ENCODE results near the gene CEL. TPM values are rescaled to one million over a fixed set of nuclear protein-coding genes. Genes with fewer than 3 reads are reported as not detected.

CEL gene
- total and polyA plus RNA-seq, 3 donors from 2014 or later: 2.1 to 2.6 (median 2.4) TPM

GRCh38 chr9:133113949-133114885 is 52.4 kb downstream of the CEL start:
- no peak overlapping the region for H3K4me3 ChIP-seq
- WGBS, 2 donors: 53 to 70% methylated on average over 7 to 20 of the region's 20 CpGs
- H3K27ac ChIP-seq: no peak overlapping the region
- no peaks in the 10 kb centered on the region for H3K9me3 ChIP-seq
- TF ChIP-seq POLR2A (IDR thresholded peaks at IDR 0.05) (no peak), CTCF (IDR thresholded peaks at IDR 0.05) (no peak)
- intact Hi-C loops (cut with DNase I; ENCODE audit: low total_unique reads): no loop called here
- no peaks in the 10 kb centered on the region for H3K27me3 ChIP-seq
- H3K36me3 ChIP-seq (ENCODE audit: low read depth, missing control alignments): no peaks in the 10 kb centered on the region
- H3K4me1 ChIP-seq: peaks cover 43% of the 10 kb centered on the region
- no peak for DNase-seq

- no peak for DNase-seq
- Histone ChIP-seq H3K27ac (no peak overlapping the region), H3K4me3 (no peak overlapping the region), H3K36me3 (ENCODE audit: low read depth, missing control alignments) (no peaks in the 10 kb centered on the region), H3K9me3 (no peaks in the 10 kb centered on the region), H3K4me1 (peaks cover 52% of the 10 kb centered on the region), H3K27me3 (no peaks in the 10 kb centered on the region)
- TF ChIP-seq POLR2A (IDR thresholded peaks at IDR 0.05): no peak
- TF ChIP-seq CTCF (IDR thresholded peaks at IDR 0.05): no peak
- intact Hi-C loops (cut with DNase I; ENCODE audit: low total_unique reads): no loop called here
- WGBS, 2 donors: 83 to 93% methylated on average over 8 to 19 of the region's 19 CpGs
Measured at GRCh38 chr9:133114886-133115603, 53.3 kb downstream of the CEL start.

- H3K27me3 ChIP-seq: no peaks in the 10 kb centered on the region
- H3K36me3 ChIP-seq (ENCODE audit: low read depth, missing control alignments): no peaks in the 10 kb centered on the region
- no peak for DNase-seq
- peaks cover 54% of the 10 kb centered on the region for H3K4me1 ChIP-seq
- H3K4me3 ChIP-seq: no peak overlapping the region
- no peak for TF ChIP-seq POLR2A (IDR thresholded peaks at IDR 0.05)
- intact Hi-C loops (cut with DNase I; ENCODE audit: low total_unique reads): no loop called here
- H3K27ac ChIP-seq: no peak overlapping the region
- no peaks in the 10 kb centered on the region for H3K9me3 ChIP-seq
- WGBS, 2 donors: 84 to 88% methylated on average over 16 to 27 of the region's 32 CpGs
Measured at GRCh38 chr9:133115604-133116345, 54.0 kb downstream of the CEL start.

- no peak overlapping the region for H3K27ac ChIP-seq
- no peak for DNase-seq
- H3K9me3 ChIP-seq: no peaks in the 10 kb centered on the region
- intact Hi-C loops (cut with DNase I; ENCODE audit: low total_unique reads): no loop called here
- peaks cover 56% of the 10 kb centered on the region for H3K4me1 ChIP-seq
- TF ChIP-seq POLR2A (IDR thresholded peaks at IDR 0.05) (no peak), CTCF (IDR thresholded peaks at IDR 0.05) (no peak)
- no peaks in the 10 kb centered on the region for H3K36me3 ChIP-seq (ENCODE audit: low read depth, missing control alignments)
- no peak overlapping the region for H3K4me3 ChIP-seq
- WGBS, 2 donors: 81 to 86% methylated on average over 7 to 20 of the region's 20 CpGs
- H3K27me3 ChIP-seq: no peaks in the 10 kb centered on the region
Measured at GRCh38 chr9:133116346-133117231, 54.8 kb downstream of the CEL start.

Measured in testis (tissue), 3 donors.